ENCODE measurements around the gene TERB1. TPM values are rescaled to one million over a fixed set of nuclear protein-coding genes. Genes with fewer than 3 reads are reported as not detected.
A peak's percentile ranks its signal among the peaks of the same experiment; 100 is the strongest.
"Not testable (repeated sequence)": the region's sequence is repeated elsewhere in the genome, so short reads cannot be mapped to it uniquely, and the experiment has no call there.

The TERB1 gene
- total RNA-seq, 1 donor from 2014 or later: not detected

DNA sequence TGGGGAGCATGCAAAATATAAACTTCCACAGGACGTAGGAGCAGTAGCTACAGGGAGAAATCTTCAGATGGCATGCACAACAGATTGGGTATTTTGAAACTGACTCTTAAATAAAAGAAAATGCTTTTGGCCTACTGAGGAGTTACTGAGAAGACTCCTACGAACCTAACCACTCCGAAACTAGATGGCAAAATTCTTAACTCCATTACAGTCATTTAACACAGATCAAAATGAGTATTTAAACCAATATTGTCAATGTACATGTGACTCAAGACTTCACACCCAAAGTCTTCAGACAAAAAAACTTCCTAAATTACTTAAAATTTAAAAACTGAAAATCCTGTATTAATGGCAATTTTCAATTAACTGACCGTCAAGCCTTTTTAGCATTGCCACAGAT is 8.4 kb upstream of the TERB1 start:
- Mint-ChIP-seq H3K4me3 (ENCODE audit: unreplicated experiment) (no peak overlapping the region), H3K4me1 (ENCODE audit: low read depth) (no peaks in the 10 kb centered on the region), H3K36me3 (ENCODE audit: low read depth) (peaks cover 23% of the 10 kb centered on the region), H3K27me3 (ENCODE audit: low read depth) (no peaks in the 10 kb centered on the region), H3K27ac (ENCODE audit: unreplicated experiment) (no peak overlapping the region), H3K9me3 (ENCODE audit: low read depth) (no peaks in the 10 kb centered on the region)
- DNase-seq (ENCODE audit: low spot score): no peak
- TF ChIP-seq, protein P1, sequence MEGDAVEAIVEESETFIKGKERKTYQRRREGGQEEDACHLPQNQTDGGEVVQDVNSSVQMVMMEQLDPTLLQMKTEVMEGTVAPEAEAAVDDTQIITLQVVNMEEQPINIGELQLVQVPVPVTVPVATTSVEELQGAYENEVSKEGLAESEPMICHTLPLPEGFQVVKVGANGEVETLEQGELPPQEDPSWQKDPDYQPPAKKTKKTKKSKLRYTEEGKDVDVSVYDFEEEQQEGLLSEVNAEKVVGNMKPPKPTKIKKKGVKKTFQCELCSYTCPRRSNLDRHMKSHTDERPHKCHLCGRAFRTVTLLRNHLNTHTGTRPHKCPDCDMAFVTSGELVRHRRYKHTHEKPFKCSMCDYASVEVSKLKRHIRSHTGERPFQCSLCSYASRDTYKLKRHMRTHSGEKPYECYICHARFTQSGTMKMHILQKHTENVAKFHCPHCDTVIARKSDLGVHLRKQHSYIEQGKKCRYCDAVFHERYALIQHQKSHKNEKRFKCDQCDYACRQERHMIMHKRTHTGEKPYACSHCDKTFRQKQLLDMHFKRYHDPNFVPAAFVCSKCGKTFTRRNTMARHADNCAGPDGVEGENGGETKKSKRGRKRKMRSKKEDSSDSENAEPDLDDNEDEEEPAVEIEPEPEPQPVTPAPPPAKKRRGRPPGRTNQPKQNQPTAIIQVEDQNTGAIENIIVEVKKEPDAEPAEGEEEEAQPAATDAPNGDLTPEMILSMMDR (IDR thresholded peaks at IDR 0.05): no peak

DNA sequence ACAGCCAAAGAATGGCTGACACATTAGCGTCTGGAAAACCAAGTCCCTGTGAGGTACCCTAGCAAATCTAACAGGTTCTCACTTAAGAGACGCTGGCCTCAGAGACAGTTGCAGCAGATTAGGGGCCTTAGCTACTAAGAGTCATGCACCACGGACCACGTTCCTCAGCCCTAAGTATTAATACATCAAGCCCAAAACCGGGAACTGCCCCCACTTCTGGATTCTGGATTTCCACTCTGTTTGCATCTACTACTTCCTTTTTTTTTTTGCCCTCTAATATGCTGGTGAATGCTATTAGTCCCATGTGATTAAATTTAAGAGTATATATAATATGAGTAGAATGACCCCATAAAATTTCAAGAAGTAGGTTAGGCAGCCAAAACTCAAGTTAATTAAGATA is 775 bp upstream of the TERB1 start:
- Mint-ChIP-seq H3K27ac (ENCODE audit: unreplicated experiment) (no peak overlapping the region), H3K27me3 (ENCODE audit: low read depth) (no peaks in the 10 kb centered on the region), H3K9me3 (ENCODE audit: low read depth) (no peaks in the 10 kb centered on the region), H3K4me1 (ENCODE audit: low read depth) (no peaks in the 10 kb centered on the region), H3K4me3 (ENCODE audit: unreplicated experiment) (no peak overlapping the region), H3K36me3 (ENCODE audit: low read depth) (peaks cover 24% of the 10 kb centered on the region)
- no peak for DNase-seq (ENCODE audit: low spot score)
- TF ChIP-seq, protein P1 (IDR thresholded peaks at IDR 0.05): no peak

DNA sequence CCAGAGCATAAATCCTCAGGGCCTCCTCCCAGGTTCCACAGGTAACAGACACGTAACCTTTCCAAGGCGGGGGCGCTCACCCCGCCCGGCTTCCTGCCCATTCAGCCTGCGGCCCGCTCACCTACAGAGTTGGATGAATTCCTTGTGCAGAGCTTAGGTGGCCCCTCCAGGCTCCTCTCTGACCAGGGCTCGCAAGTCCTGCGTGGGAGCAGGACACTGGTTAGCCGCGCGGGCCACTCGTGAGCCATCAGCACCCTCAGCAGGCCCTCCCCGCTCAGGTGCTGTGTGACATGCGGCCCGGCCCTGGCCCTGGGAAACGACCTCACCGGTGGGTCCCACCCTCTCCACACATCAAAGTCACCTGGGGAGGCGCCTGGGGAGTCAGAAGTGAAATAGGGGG is 528 bp downstream of the TERB1 start:
- Mint-ChIP-seq H3K27ac (ENCODE audit: unreplicated experiment) (no peak overlapping the region), H3K4me3 (ENCODE audit: unreplicated experiment) (no peak overlapping the region), H3K36me3 (ENCODE audit: low read depth) (peaks cover 22% of the 10 kb centered on the region), H3K9me3 (ENCODE audit: low read depth) (no peaks in the 10 kb centered on the region), H3K27me3 (ENCODE audit: low read depth) (no peaks in the 10 kb centered on the region), H3K4me1 (ENCODE audit: low read depth) (no peaks in the 10 kb centered on the region)
- TF ChIP-seq, protein P1 (IDR thresholded peaks at IDR 0.05): no peak
- DNase-seq (ENCODE audit: low spot score): peak; percentile 85

DNA sequence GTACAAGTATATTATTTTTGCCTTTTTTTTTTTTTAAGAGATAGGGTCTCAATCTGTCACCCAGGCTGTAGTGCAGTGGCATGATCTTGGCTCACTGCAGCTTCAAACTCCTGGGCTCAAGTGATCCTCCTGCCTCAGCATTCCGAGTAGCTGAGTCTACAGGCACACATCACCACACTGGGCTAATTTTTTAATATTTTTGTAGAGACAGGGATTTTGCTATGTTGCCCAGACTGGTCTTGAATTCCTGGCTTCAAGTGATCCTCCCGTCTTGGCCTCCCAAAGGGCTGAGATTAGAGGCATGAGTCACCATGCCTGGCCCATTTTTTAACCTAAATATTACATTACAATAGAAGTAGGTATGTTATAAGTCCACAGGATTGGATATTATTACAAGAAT is 3.2 kb downstream of the TERB1 start:
- Mint-ChIP-seq H3K36me3 (ENCODE audit: low read depth) (peaks cover 3% of the 10 kb centered on the region), H3K27me3 (ENCODE audit: low read depth) (no peaks in the 10 kb centered on the region), H3K4me3 (ENCODE audit: unreplicated experiment) (no peak overlapping the region), H3K9me3 (ENCODE audit: low read depth) (no peaks in the 10 kb centered on the region), H3K4me1 (ENCODE audit: low read depth) (no peaks in the 10 kb centered on the region), H3K27ac (ENCODE audit: unreplicated experiment) (no peak overlapping the region)
- no peak for DNase-seq (ENCODE audit: low spot score)
- TF ChIP-seq, protein P1 (IDR thresholded peaks at IDR 0.05): no peak

DNA sequence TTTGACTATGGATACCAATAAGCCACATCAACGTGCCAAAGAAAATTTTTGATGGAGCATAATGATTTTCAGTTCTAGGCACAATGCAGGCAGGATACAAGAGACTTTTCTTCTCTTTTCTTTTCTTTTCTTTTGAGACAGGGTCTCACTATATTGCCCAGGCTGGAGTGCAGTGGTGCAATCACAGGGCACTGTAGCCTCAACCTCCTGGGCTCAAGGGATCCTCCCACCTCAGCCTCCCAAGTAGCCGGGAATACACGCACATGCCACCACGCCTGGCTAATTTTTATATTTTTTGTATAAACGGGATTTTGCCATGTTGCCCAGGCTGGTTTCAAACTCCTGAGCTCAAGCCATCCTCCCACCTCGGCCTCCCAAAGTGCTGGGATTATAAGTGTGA is 7.4 kb downstream of the TERB1 start:
- H3K9me3 Mint-ChIP-seq (ENCODE audit: low read depth); H3K27me3 Mint-ChIP-seq (ENCODE audit: low read depth): not testable (repeated sequence)

DNA sequence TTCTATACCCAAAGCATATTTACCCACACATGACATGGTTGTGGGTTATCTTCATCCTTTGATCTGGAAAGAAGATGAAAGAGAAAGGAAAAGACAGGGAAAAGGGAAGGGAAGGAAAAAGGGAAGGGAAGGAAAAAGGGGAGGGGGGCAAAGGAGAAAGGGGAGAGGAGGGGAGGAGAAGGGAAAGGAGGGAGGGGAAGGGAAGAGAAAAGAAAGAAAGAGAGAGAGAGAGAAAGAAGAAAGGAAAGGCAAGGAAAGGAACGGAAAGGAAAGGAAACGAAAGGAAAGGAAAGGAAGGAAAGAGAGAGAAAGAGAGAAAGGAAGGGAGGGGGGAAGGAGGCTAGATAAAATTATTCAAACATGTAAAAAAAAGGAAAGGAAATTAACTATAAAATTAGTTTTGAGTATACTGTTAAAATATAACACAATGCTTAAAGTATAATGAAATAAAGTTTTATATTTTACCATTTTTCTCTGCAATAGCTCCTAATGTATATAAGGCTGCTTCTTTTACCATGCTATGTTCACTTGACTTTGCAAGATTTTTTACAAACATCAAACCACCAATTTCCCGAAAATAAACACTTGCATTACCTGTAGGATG is 11.2 kb downstream of the TERB1 start:
- no peak overlapping the region for H3K27ac Mint-ChIP-seq (ENCODE audit: unreplicated experiment)
- peaks cover 3% of the 10 kb centered on the region for H3K9me3 Mint-ChIP-seq (ENCODE audit: low read depth)
- no peaks in the 10 kb centered on the region for H3K36me3 Mint-ChIP-seq (ENCODE audit: low read depth)
- TF ChIP-seq, protein P1 (IDR thresholded peaks at IDR 0.05): no peak
- DNase-seq (ENCODE audit: low spot score): no peak
- peaks cover 3% of the 10 kb centered on the region for H3K27me3 Mint-ChIP-seq (ENCODE audit: low read depth)
- H3K4me1 Mint-ChIP-seq (ENCODE audit: low read depth): no peaks in the 10 kb centered on the region
- no peak overlapping the region for H3K4me3 Mint-ChIP-seq (ENCODE audit: unreplicated experiment)

More for the DNA sequence above, 7.4 kb downstream of the TERB1 start:
- H3K4me1 Mint-ChIP-seq (ENCODE audit: low read depth); H3K27ac Mint-ChIP-seq (ENCODE audit: unreplicated experiment); H3K36me3 Mint-ChIP-seq (ENCODE audit: low read depth); DNase-seq (ENCODE audit: low spot score); H3K4me3 Mint-ChIP-seq (ENCODE audit: unreplicated experiment): not testable (repeated sequence)
